CD4-positive, alpha-beta T cell treated with Interleukin-4 for 4 hours (primary cell): Measurements from ENCODE around the gene RFX2.
"Not testable (repeated sequence)": the region's sequence is repeated elsewhere in the genome, so short reads cannot be mapped to it uniquely, and the experiment has no call there.

Experiments
- DNase-seq: peaks from one replicate; pipeline ENCODE4 v3.0.0-alpha.2; 2020

Gene RFX2

DNA sequence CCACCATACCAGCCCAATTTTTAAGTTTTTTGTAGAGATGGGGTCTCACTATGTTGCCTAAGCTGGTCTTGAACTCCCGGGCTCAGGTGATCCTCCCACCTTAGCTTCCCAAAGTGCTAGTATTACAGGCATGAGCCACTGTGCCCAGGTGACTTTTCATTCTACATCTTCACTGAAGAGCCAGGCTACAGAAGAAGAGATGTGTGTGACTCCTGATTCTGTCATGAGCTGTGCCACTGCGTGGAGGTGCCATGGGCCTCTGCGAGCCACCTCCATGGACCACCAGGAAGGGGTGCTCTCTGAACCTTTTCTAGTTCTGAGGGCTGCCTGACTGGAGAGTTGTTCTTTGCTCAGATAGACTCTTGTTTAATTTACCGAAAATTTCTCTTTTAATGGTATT, 75.8 kb downstream of the RFX2 start:
- no peak for DNase-seq

DNA sequence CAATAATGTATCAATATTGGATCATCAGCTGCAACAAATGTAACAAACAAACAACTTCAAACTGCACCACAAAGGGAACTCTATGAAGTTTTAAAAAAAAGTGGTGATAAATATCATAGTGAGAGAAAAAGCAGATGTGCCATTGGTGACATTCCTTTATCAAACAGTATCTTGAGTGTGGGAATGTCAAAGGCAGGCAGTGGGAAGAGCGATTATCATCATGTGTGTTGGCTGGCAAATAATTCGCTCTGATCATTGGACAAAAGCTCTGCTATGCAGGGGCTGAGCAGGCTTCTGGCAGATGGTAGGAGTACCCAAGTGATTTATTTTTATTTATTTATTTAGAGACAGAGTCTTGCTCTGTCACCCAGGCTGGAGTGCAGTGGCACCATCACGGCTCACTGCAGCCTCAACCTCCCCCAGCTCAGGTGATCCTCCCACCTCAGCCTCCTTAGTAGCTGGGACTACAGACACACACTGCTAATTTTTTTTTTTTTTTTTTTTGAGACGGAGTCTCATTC, 76.5 kb downstream of the RFX2 start:
- no peak for DNase-seq

DNA sequence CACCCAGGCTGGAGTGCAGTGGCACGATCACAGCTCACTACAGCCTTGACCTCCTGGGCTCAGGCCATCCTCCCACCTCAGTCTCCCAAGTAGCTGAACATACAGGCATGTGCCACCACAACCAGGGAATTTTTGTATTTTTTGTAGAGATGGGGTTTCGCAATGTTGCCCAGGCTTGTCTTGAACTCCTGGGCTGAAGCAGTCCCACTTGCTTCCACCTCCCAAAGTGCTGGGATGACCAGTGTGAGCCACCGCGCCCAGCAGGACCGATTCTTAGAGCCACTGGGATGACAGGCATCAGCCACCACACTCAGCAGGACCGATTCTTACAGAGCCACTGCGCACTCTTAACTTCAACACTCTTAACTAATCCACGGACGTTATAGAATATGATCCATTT, 77.5 kb downstream of the RFX2 start:
- DNase-seq: no peak

DNA sequence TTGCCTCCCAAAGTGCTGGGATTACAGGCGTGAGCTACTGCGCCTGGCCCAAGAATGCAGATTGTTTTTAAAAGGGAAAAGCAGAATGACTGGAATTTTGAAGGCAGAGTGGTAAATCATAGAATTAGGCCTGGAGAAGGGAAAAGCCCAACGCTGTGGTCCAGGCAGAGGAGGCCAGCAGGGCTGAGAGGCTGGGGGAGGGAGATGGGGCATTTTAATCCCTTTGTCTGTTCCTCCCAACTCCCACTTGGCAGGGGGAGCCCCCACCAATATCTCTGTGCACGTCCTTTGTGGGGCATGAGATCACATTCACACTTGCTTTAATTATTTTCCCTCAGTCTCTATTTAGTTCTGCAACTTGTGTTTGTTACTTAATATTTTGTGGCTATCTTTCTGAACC, 77.9 kb downstream of the RFX2 start:
- no peak for DNase-seq

DNA sequence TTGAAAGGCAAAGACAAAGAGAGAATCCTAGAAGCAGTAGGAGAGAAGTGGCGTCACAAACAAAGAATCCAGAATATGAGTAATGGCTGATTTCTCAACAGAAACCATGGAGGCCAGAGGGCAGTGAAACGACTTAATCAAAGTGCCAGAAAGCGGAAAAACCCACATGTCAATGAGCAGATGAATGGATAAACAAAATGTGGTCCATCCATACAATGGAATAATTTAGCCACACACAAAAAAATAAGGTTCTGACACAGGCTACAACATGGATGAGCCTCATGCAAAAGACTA, 80.1 kb downstream of the RFX2 start:
- no peak for DNase-seq

DNA sequence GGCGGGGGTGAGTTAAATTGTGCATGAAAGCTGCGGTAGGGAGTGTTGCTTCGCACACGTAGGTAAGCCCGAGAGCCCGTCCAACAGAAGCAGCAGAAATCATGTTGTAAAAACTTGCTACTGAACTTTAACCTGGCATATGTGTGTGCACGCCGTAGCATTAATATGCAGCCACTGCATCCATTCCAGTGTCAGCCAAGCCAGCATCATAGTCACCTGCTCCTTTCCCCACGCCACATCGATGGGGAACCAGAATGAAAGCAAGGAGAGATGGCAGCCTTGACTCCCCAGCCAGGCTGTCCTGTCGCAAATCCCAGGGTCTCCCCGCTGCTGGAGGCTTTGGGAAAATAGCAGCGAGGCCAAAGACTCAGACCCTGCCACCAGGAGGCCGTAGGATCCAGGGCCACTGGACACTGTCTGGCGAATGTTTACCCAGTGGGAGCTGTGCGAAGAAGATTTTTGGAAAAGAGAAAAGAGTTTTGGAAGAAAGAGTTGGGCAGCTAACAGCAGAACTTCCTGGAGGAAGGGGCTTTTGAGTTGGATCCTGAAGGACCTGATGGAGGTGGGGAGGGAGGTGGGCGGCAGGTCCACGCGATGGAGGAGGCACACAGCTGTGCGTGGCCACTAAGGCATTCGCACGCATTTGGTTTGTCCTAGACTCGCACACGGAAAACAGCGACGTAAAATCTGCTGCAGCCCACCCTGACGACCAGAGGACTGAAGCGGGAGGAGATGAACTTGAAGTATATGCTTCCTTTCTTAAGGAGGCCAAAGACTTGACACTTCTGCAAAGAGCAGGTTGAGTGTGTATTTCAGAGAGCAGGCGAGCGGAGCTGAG, 83.7 kb downstream of the RFX2 start:
- DNase-seq: no peak

DNA sequence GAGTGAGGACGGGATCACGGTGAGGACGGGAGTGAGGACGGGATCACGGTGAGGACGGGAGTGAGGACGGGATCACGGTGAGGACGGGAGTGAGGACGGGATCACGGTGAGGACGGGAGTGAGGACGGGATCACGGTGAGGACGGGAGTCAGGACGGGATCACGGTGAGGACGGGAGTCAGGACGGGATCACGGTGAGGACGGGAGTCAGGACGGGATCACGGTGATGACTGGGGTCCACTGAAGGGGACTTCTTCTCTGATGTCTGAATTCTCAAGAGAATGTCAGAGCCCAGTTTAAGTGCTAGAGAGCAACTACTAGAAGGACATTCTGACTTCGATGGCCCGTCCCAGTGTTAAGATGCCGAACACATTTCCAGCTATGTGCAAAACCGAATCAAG, 85.5 kb downstream of the RFX2 start:
- DNase-seq: not testable (repeated sequence)

DNA sequence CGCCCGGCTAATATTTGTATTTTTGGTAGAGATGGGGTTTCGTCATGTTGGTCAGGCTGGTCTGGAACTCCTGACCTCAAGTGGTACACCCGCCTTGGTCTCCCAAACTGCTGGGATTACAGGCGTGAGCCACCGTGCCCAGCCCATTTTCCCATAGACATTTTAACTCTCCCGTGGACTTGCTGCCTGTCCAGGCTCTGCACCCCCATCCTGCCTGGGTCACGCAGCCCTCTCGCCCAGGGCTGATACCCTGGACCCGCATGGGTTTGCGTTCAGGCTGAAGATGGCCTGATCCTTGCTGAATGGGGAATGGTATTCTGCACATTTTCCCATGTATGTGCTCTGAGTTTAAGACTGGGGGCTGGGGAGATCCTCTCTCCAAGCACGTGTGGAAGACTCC, 86.4 kb downstream of the RFX2 start:
- DNase-seq: no peak

DNA sequence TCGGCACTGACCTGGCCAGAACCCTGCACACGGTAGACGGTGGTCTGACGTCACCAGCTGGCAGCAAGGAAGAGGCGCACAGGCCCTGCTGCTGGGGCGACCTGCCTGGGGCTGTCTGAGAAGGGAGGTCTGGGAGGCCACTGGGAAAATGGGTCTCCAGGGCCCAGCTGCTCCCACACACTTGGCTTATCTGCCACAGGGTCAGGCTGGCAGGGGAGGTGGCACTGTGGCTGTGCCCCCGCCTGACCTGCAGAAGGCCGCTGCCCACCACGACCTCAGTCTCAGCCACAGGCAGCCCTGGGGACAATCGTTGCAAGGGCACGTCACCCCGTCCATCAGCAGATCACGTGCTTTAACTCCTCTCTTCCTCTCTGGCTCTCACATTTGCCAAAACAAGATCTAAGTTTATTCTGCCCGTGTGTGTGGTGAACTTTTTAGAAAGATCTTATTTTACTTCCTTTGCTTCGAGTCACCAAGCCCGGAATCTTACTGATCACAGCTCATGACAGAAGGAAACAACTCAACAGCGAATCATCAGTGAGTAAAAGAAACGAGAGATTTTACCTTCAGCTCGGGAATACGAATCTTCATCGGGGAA, 87.1 kb downstream of the RFX2 start:
- DNase-seq: no peak

DNA sequence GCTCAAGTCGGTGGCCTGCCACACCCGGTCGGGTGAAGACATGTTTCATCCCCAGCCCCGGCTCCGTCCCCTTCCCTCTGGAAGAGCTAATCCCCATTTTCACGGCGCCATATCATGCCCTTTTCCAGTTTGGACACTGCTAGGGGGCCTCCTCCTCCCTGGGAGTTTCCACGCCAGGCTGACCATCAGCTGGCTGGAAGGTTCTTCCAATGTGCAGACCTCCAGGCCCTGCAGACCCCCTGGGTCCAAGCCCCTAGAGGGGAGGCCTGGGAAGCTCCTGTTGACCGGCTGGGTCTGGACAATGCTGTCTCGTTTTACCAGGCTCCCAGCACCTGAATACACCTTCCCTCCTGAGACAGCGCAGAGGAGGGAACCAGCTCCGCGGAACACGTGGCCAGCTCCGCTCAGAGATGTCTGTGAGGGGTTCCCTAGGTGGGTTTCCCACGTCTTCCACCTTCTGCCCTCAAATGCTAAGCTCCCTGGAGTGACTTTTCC, 87.7 kb downstream of the RFX2 start:
- no peak for DNase-seq

DNA sequence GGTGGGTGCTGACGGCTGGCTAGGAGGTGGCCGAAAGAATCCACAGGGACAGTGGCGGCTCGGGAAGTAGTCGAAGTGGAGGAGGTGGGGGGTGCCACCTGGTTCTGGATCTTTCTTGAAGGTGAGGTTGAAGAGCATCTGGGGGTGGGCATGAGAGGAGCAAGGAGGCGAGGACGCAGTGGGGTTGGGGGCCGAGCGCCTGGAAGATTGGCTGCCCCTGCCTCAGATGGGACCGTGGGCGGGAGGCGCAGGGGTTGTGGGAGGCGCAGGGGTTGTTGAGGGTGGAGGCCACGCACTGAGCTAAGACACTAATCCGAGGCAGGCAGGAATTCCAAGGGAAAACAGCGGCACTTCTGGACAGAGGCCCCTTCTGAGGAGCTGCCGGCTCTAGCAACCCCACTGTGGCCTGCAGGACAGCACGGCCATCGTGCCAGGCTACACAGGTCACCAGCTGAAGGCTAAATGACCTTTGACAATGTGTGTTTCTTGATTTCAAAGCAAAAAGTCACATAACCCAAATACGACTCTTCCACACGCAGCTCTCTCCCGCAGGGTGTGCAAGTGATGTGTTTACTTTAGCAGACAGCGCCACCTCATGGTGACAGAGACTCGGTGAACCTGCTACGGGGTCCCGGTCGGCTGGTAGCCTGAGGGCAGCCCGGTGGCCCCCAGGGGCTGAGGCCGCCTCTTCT, 88.3 kb downstream of the RFX2 start:
- peak; percentile 62 for DNase-seq

DNA sequence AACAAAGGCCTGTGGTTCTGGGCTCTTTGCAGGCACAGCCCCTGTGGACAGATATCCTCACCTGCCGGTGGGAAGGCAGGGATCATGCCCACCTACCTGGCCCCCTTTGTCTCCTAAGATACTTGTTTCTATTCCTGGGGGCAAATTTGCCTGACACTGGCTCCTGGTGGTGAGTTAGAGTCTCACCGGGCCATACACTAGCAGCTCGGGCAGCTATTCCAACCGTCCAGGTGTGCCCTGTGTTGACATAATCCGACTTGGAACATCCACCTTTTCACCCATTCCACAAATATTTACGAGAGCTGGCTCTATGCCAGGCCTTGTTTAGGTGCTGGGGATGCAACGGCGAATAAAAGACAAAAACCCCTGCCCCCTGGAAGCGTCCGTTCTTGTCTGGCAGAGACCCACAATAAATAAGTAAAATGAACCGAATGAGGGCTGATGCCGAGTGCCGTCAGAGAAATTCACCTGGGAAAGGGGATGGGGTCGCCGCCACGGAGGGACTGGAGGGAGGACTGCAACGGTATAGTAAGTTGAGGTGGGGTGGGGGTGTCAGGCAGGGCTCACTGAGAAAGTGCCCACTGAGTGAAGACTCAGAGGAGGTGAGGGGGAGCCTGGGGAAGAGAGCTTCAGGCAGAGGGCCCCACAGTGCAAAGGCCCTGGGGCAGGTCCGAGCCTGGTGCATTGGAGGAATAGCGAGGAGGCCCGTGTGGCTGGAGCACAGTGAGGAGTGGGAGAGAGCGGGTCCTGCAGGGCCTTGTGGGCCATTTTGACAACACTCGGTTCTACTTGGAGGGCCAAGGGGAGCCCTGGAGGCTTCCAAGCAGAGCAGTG, 89.1 kb downstream of the RFX2 start:
- no peak for DNase-seq

DNA sequence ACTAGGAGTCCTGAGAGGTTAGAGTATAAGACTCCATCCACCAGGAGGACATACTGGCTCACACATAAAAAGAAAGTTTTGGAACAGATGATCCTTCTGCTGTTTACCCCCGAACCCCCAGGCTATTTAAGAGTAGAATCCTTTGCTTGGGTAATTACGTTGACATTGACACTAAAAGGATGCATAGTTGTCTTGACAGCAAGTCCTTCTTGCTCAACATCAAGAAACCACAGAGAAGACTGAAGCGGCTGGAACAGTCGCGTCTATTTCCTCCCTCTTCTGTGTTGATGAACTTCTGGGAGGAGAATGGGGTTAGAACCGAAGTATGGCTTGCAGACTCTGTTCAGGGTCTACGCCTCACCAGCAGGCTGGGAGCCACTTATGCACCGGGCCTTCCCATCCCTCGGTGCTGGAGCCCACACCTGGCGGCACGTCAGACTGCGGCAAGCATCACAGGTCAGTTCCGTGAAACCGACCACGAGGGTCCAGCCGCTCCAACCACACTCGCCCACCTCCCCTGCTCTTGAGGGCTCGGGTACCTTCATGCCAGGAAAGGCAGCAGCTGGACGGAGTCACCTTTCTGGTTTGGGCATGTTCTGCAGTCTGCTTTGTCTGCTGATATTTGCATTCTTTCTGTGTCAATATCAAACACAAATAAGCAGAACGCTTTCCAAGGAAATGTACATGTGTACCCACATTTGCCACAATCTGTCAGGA, 90.0 kb downstream of the RFX2 start:
- no peak for DNase-seq

DNA sequence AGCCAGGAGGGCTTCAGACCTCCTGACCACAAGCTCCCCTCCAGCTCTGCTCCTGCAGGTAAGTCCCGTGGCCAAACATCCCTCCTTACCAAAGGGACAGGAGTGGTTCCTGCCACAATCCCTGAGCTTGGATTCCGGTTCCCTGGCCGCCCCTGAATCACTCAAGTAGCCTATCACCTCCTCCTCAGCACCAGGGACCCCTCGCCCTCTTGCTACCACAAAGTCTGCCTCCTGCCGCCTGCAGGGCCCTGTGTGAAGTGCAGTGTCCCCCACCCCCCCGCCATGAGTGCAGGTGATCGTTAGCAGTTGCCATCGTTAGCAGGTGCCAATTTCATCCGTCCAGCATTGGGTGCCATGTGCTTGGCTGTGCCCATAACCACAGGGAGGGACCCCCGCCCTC, 91.5 kb downstream of the RFX2 start:
- DNase-seq: no peak

DNA sequence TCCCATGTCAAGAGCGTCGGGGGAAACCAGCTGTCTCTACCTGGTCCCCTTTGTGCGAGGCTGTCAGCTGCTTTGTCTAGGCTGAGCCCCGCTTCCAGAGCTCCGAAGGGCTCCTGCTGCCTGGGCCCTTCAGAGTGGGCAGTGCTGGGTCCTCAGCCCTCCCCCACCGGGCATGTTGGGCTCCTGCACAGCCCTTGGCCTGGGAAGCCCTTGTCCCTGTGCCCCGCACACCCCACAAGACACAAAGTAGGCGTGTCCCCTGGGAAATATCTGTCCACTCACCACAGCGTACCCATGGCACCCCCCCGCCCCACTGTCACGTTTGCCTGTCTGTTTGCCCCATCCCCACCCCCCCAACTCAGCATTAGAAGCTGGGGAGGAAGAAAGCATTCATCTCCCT, 92.7 kb downstream of the RFX2 start:
- no peak for DNase-seq

DNA sequence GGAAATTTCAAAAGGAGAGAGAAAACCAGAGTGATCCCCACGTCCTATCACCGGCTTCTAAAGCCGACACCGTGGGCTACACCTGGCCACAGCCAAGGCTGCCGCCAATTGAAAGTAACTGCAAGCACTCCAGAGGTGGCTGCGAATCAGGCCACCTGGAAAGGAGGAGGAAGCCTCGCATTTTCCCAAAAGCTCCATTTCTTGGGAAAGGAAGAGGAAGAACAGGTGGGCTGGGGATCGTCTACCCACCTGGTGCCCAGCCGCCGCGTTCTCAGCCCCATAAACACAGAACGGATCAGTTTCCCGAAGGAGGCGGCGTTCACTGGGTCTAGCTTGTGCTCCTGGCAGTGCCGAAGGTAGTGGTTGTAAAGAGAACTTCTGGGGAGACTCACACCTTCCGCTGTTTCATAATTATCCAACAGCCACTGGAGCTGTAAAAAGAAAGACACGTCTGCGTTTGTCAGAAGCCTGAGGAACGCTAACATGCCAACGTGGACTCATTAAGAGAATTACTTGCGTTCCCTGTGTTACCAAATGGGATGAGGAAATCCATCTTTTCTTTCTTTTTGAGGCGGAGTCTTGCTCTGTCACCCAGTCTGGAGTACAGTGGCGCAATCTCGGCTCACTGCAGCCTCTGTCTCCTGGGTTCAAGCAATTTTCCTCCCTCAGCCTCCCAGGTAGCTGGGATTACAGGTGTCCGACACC, 94.3 kb downstream of the RFX2 start:
- no peak for DNase-seq

DNA sequence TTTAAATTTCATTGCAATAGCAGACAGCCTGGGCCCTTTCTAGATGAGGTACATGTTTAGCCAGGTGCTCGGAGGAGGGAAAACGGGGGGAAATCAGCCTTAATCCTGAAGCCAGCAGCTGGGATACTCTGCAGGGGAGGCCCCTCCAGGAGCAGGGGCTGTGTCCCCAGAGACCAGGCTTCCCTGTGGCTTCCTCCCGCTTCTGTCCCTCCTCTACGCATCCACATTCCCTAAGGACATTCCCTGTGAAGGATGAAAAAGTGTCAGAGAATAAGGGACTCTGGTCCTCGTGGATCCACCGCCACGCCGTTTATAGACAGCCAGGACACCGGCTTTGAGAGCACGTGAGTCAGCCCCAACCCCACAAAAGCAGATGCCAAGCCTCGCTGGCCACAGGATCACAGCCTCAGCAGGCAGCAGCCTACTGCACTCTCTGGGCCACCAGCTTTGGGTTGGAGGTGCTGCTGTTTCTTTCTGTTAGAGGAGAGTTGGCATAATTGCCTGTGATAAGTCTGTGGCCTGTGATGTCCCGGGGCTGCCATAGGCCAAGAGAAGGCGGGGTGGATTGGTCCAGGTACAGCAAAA, 95.7 kb downstream of the RFX2 start:
- DNase-seq: no peak

DNA sequence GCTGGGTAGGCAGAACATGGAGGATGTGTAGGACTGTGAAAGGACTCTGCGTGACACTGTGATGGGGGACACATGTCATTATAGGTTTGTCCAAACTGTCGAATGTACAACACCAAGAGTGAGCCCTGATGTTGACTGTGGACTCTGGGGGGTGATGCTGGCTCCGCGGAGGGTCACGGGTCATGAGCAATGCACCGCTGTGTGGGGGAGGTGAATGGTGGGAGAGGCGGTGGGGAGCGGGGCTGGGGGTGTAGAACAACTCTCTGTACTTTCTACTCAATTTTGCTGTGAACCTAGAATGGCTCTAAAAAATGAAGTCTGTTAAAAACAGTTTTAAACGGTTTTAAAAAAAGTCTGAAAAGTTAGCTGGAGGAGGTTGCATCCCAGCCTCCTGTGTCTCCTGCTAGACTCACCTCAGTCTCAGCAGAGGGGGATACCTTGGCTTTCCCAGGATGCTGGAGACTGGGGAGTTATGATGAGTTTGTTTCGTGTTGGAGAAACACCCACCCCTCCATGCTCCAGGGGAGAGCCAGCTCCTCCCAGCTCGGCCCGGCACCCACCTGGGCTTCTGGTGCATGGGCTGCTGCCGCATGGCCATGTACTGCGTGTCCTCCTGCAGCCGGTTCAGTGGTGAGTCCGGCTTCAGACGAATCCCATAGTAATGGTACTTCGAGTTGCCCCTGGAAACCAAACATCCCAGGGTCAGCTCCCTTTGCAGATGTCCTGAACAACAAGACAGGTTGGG, 97.7 kb downstream of the RFX2 start:
- no peak for DNase-seq

DNA sequence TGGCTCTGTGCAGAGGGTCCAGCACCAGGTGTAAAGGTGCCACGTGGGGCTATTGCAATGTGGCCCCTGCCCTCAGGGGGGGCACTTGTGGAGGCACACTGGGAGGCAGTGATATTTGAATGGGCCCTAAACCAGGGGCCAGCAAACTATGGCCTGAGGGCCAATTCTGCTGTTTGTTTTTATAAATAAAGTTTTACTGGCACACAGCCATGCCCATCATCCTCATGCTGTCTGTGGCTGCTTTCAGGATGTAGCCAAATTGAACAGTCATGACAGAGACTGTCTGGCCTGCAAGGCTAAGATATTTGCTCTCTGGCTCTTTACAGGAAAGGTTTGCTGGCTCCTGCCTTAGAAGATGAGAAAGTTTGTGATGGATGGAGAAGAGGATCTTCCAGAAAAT, 98.5 kb downstream of the RFX2 start:
- DNase-seq: no peak

DNA sequence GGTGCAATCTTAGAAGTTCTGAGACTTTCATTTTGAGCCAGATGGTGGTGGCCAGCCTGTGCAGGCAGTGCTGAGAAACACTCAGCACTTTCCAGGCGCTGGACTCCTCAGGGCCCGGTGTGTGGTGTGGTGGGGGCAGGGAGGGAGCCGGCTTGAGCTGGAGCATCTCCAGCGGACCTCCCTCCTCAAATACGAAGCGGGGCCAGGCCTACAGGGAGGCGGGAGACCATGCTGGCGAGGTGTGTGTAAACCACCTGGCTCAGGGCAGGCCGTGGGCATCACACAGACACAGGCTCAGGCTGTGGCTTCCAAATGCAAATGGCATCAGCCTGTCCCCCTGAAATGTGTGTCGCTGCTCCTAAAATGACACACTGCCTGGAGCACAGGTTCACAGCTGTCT, 99.1 kb downstream of the RFX2 start:
- DNase-seq: no peak

DNA sequence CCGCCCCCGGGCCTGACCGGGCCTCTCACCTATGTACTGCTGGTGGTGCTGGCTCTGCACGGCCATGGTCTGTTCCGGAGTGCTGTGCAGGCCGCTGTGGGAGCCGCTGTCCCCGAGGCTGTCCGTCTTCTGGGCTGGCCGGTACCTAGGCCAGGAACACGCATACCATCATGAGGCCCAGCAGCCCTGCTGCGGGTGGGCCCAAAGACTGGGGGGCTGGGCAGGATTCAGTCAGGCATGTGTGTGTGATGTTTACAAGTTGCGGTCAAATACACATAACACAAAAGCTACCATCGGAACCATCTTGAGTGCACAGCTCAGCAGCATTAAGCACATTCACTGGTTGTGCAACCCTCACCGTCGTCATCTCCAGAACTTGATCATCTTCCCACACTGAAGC, 100.2 kb downstream of the RFX2 start:
- DNase-seq: no peak
